GM21526 (cell line): ENCODE measurements around the gene GCNT2.
"Not testable (repeated sequence)": the region's sequence is repeated elsewhere in the genome, so short reads cannot be mapped to it uniquely, and the experiment has no call there.

Experiments
- ATAC-seq: cut with Tn5 transposase; IDR thresholded peaks from one replicate; pipeline ENCODE4 v1.9.1; 2021; ENCODE audit warnings: moderate library complexity; ENCODE audit not compliant: unreplicated experiment, low FRiP score

GCNT2 gene

DNA sequence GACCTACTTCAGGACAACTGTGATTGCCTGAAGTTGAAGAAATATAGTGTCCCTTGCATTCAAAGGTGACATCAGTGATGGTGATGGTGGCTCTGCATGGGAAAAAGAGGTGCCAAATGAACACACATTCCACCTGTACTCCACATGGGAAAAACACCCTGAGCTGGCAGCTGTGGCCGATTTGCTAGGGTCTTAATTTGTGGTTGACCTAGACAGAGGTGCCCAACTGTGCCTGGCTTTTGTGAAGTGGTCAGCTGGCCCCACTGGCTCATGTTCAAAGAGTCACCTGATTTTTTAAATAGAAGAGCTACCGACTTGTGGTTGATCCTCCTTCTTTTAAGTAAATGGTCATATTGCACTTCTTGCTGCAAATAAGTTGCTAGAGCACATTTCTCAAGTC lies 7.6 kb upstream of the GCNT2 start:
- no peak for ATAC-seq

DNA sequence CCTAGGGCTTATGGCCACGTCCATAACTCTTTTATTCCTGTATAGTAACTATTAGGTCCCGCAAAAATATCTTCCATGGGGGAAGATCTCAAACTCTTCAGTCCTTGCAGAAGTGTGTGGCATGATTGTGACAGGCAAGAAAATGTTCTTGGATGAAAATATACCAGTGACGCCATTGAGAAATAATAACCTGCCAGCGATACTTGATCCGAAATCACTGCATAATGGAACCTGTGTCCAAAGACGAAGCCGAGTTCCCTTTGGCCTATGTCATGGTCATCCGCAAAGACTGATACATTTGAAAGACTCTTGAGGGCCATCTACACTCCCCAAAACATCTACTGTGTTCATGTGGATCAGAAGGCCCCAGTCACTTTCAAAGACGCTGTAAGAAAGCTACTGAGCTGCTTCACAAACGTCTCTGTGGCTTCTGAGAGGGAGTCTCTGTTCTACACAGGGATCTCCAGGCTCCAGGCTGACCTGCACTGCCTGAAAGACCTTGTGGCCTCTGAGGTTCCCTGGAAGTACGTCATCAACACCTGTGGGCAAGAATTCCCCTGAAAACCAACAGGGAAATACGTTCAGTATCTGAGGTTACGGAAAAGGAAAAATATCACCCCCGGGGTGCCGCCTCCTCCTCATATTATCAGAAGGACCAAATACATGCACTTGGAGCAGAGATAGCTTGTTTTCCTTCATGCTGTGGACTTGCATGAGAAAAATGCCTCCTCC lies 6.9 kb upstream of the GCNT2 start:
- no peak for ATAC-seq

DNA sequence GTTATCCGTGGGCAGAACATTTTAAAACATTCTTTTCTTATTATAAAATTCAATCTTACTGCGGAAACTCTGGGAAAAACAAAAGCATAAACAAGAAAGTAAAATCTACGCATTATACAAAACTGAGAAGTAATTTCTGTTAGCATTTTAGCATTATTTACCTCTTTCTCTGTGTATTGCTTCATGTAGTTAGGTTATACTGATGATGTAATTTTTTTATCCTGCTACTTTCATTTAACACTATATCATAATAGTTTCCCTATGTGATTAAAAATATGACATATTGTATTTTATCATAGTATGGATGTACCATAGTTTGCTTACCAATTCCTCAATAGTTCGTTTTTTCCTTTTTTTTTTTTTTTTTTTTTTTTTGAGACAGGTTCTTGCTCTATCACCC lies 4.2 kb upstream of the GCNT2 start:
- no peak for ATAC-seq

DNA sequence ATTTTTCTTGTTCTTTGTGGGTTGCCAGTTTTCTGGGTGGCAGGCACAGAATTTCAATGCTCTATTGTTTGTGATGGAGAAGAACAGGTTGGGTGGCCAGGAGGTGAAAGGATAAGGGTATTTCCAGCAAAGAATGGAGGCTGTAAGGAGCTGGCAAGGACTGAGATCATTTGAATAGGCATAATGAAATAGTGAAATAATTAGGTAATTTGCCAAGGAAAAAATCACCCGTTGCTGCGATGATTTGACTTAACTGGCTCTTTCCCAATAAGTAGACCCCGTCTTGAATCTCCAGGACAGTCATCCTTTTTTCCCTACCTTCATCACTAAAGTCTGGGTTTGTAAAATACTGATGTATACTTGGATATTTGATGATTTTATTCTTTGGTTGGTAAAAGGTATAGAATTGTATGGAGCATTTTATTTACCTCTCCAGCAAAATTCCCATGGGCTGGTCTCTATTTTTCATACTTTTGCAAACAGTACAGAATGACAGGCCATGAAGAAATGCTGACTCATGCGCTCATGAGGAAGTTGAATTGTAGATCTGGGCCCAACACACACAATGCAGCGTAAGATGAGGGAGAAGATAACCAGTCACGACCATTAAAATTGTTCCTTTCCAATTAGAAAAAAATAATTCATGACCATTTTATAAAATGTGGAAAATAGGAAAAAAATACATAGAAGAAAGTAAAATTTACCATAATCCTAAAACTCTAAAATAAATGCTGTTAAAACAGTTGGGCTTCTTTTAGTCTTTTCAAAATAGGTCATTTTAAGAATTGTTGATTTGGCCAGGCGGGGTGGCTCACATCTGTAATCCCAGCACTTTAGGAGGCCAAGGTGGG lies 2.4 kb upstream of the GCNT2 start:
- no peak for ATAC-seq

DNA sequence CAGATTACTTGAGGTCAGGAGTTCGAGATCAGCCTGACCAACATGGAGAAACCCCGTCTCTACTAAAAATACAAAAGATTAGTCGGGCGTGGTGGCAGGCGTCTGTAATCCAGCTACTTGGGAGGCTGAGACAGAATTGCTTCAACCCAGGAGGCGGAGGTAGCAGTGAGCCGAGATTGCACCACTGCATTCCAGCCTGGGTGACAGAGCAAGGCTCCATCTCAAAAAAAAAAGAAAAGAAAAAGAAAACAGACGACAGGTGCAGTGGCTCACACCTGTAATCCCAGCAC lies 1.8 kb upstream of the GCNT2 start:
- not testable (repeated sequence) for ATAC-seq

DNA sequence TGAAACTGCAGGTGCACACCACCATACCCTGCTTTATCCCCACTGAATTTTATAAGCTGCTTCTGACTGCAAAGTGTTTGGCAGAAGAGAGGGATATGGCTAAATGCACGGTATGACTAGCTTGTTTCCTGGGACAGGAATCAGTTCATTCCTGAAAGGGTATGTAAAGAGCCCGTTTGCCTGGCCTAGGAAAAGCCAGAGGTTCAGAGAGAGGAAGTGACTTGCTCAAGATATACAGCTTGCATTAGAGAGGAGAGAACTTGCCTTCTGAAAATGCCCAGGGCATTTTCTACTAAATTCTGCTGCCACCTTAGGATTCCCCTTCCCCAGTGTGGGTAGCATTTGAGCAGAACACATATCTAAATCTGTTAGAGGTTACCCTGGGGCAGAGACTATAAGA lies 683 bp upstream of the GCNT2 start:
- no peak for ATAC-seq

DNA sequence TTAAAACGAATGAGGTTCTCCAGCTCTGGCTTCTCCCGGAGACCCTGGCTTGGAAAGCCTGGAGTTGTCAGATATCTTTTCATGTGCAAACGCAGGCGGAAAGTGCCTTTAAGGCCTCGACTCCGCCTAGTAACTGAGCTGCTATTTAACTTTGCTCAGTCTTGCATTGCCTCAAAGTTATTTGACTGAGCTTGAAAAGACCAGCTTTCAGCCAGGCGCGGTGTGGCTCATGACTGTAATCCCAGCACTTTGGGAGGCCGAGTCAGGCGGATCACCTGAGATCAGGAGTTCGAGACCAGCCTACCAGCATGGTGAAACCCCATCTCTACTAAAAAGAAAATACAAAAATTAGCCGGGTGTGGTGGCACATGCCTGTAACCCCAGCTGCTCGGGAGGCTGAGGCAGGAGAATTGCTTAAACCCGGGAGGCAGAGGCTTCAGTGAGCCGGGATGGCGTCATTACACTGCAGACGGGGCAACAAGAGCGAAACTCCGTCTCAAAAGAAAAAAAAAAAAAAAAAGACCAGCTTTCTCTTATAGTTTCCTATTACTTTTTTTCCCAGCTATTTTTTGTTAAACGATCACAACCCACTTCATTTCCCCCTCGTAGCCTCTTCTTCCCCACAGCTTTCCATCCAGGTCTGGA lies 1.9 kb downstream of the GCNT2 start:
- no peak for ATAC-seq

DNA sequence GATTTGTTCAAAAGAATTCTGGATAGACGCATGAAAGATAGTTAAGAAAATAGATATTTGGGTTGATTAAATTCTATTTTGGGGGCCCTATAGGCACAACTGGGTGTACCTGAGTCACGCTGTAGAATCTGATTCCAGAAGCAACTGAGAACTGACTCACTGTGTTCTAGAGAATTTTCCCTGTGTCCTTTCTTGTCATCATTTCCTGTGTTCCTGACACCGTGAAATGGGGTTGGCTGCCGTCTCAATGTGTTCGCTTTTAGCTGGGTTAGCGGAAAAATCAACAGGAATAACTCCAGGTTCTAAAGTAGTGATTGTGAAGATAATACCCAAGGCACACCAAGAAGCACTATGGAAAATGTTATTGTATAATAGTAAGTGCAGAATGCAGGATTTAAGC lies 5.0 kb downstream of the GCNT2 start:
- no peak for ATAC-seq

DNA sequence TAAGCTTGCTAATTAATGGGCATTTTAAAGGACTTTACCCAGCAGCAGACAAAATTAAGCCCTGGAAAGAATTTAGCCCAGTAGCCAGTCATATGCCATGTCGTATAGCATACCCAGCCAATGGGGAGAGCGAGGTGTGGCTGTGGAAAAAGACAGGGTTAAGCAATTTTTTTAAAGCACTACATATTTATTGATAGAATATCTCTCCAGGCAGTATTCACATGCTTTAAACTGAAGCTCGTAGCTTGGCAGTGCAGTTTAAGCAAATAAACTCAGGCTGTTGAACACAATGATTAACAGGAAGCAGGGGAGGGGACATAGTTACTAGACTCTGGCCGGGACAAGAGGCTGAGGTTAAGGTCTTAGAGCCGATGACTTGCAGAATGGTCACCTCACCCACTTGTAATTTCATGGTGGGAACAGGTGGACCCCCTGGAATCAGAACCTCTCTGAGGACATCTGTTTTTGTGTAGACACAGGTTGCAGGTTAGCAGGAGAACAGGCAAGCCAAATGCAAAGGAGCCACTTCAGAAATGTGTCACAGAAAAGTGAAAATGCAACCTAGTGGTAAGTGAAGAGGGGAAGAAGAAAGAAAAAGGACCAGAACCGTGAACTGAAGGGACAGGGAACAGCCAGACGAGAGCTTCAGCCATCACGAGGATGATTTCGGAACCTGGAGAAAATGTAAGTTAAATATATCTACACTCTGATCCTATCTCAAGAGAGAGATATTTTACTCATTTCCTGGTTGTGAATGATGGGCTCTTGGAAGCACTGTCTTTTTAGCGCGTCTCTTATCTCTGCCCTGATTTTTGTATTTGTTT lies 7.2 kb downstream of the GCNT2 start:
- ATAC-seq: peak; percentile 50

DNA sequence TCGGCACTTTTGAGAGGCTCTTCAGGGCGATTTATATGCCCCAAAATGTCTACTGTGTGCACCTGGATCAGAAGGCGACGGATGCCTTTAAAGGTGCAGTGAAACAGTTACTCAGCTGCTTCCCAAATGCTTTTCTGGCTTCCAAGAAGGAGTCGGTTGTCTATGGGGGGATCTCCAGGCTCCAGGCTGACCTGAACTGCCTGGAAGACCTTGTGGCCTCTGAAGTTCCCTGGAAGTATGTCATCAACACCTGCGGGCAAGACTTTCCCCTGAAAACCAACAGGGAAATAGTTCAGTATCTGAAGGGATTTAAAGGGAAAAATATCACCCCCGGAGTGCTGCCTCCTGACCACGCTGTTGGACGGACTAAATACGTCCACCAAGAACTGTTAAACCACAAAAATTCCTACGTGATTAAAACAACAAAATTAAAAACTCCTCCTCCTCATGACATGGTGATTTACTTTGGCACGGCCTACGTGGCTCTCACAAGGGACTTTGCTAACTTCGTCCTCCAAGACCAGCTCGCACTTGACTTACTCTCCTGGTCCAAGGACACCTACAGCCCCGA lies 8.2 kb downstream of the GCNT2 start:
- no peak for ATAC-seq

DNA sequence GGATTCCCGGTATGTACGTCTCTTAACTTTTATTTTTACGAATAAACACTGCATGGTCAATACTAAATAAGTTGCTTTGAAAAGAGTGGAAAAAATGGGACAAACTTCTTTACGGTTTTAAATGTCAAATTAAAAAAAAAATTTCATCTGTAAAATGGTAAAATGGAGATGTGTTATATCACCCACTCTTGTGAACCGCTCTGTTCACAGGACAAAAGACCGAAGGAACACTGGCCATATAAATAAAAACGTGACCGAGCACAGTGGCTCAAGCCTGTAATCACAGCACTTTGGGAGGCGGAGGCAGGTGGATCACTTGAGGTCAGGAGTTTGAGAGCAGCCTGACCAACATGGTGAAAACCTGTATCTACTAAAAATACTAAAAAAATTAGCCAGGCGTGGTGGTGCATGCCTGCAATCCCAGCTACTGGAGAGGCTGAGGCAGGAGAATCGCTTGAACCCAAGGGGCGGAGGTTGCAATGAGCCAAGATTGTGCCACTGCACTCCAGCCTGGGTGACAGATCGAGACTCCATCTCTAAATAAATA lies 8.8 kb downstream of the GCNT2 start:
- not testable (repeated sequence) for ATAC-seq

DNA sequence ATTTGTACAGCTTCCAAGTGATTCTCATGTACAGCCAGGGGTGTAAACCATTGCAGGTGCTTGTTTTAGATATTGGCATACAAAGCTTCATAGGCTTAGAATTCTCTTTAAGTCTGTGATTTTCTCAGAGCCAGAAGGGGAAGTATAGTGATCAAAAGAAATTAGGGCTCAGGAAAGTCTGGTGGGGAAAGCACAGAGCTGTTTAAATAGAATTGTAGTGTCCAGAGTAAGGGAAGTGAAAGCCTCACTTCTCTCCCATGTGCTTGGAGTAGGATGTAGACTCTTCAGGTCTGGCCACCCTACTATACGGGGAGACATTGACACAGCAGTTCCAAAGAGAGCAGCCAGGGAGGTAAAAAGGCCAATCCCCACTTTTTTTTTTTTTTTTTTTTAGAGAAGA lies 10.4 kb downstream of the GCNT2 start:
- no peak for ATAC-seq

DNA sequence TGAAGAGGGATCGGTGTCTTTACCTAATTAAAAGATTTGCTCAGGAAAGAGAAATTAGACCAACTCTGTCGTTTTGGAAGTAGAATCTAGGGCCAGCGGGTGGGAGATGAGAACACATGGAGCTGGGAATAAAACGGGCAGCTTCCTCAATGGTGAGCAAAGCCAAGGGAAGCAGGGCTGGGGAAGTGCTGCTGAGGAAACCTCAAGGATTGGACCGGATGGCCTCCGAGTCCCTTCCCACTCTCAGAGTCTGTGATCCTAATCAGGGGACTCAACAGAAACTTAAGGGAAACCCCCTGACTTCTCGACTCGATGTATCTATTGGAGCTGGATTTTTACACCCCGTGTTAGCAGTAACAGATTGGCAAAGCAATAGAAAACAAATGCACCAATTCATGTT lies 10.8 kb downstream of the GCNT2 start:
- no peak for ATAC-seq

DNA sequence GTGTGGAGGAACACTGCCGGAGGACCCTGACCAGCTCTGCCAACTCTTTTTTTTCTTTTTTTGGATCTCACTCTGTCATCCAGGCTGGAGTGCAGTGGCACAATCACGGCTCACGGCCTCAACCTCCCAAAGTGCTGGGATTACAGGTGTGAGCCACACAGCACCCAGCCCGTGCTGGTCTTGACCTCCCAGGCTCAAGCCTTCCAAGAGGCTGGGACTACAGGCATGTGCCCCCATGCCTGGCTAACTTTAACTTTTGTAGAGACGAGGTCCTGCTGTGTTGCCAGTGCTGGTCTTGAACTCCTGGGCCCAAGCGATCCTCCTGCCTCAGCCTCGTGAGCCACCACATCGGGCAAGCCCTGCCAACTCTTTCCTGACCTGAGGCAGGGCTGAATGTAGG lies 11.2 kb downstream of the GCNT2 start:
- no peak for ATAC-seq

DNA sequence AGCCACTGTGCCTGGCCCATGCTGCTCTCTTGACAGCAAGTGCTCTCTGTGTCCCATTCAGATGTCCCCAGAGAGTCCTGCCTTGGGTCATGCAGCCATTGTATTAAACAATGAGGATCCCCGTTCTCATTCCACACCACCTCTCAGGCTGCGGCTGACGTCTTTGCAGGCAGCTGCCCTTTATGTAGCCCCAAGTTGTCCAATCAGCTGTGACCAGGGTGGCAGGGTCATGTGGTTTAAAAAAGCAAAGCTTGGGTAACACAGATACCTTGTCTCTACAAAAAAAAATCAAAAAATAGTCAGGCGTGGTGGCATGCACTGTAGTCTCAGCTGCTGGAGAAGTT lies 13.2 kb downstream of the GCNT2 start:
- peak; percentile 19 for ATAC-seq

DNA sequence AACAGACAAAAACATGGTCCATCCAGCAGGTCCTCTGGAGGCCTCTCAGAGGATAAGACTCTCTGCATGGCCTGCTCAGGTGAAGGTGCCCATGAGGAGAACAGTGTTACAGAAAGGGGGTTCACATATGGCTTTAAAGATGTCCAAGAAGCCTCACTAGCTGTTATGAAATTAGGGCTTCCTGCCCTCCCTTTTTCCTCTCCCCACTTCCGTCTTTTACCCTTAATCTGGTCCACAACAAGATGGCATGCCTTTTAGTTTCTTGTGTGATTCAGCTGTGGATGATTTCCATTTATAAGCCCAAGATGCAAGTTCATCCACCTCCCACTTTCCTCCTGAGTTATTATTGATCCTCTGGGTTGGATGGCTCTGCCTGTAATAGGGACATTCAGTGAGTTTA lies 14.0 kb downstream of the GCNT2 start:
- ATAC-seq: no peak

DNA sequence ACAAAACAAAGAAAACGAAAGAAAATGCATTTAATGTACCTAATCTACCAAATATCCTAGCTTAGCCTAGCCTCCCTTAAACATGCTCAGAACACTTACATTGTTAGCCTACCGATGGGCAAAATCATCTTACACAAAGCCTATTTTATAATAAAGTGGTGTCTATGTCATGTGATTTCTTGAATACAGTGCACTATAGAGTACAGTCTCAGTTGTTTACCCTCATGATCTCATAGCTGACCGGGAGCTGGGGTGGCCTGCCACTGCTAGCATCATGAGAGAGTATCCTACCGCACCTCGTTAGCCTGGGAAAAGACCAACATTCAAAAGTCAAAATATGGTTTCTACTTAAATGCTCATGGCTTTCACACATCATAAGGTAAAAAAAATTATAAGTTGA lies 16.6 kb downstream of the GCNT2 start:
- ATAC-seq: no peak

DNA sequence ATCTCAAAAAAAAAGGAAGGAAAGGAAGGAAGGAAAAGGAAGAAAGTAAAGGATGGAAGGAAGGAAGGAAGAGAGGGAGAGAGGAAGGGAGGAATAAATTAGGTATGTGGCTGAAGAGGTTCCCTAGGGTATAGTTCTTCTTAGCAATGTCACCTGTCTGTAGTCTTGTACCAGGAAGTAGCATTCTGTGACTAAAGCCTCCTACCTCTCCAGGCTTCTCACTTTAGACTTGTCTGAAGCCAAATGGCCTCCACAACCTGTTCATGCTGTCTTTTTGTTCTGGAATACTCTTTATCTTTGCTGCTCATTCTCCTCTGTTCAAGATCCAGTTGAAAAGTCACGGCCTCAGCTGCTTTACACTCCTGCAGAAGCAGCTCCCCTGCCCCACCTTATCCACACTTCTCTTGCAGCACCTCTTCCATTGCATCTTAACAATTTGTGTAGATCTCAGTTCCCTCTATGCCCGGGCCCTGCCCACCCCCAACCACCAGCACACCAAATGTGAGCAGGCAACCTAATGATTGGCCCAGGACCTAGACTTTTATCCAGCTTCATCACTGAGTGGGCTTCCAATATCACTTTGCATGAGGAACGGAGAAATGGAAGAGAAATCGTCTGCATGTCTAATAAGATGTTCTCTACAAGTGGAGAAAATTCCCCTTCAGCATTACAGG lies 19.1 kb downstream of the GCNT2 start:
- ATAC-seq: no peak

DNA sequence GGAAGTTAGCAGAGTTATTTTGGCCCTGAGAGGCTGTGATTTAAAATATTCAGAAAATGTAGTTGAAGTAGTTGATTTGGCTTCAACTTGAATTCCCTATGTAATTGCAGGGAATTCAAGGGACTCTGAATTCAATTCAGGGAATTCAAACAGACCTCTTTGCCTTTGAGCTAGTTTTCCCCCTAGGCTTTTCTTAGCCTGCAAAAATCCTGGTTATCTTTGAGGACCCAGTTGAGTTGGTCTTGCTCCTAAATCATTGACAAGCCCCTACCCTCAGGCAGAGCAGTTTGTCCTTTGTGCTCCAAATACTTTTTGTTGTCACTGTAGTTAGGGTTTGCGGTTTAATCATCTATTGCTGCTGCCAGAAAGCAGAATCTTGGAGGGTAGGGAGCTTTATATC lies 20.4 kb downstream of the GCNT2 start:
- no peak for ATAC-seq

DNA sequence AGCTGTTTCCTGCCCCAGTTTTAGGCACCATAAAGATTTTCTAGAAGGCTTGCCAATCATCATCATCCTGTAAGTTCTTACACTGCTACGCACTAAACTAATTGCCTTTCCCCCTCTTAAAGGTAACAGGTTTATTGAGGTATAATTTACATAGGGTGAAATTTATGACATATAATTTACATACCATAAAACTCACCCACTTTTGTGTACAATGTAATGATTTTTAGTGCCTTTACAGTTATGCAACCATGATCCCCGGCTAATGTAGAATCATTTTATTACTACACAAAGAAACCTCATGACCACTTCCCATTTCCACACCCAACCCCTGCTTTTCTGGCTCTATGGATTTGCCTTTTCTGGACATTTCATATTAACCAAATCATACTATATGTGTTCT lies 21.1 kb downstream of the GCNT2 start:
- ATAC-seq: no peak
